ENCODE results near the gene MYO5A. TPM values are rescaled to one million over a fixed set of nuclear protein-coding genes. Genes with fewer than 3 reads are reported as not detected.

Gene MYO5A
- total and polyA plus RNA-seq, 2 donors, result 9.1 to 29.5 TPM

GRCh38 chr15:52309154-52309548 lies 219.5 kb downstream of the MYO5A start:
- no peaks in the 10 kb centered on the region for H3K4me1 ChIP-seq (ENCODE audit: insufficient read depth)
- H3K4me3 ChIP-seq (ENCODE audit: low read depth, low read length), result no peak overlapping the region
- H3K36me3 ChIP-seq (ENCODE audit: insufficient read depth), result no peaks in the 10 kb centered on the region
- 80% methylated on average over 6 of the region's 6 CpGs for WGBS
- DNase-seq (ENCODE audit: extremely low spot score), result no peak
- H3K27ac ChIP-seq (ENCODE audit: low read depth), result no peak overlapping the region

DNA sequence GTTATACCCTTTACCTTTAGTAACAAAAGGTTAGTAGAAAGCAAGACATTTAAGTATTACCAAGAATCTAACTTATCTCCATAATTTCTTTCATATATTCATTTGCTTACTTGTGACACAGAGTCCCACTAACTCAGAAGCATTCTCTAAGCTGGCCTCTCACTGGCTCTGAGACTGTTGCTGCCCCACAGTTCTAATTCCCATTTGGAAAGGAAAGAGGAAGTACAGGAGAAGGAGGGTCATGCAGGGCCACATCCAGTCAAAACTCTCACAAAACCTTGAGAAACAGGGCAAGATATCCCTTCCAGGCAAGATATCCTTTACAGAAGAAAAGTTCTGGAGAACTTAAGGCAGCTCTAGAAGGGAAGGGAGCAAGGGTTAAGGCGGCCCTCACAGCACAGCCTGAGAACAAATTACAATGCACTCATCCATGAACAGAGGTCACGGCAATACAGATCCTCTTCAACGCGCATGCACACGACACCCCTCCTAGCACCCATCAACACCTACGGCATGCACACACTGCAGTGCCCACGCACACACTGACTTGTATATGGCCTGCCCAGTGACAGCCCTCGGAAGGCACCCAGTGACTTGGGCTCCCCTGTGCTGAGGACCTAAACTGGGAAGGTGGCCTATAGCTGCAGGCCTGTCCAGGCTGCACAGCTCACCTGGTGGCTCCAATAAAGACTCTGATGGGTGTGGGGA lies 220.1 kb downstream of the MYO5A start:
- 88% methylated on average over 8 of the region's 8 CpGs for WGBS
- Histone ChIP-seq H3K27ac (ENCODE audit: low read depth) (no peak overlapping the region), H3K4me3 (ENCODE audit: low read depth, low read length) (no peak overlapping the region), H3K4me1 (ENCODE audit: insufficient read depth) (no peaks in the 10 kb centered on the region), H3K36me3 (ENCODE audit: insufficient read depth) (no peaks in the 10 kb centered on the region)
- DNase-seq (ENCODE audit: extremely low spot score), result no peak

DNA sequence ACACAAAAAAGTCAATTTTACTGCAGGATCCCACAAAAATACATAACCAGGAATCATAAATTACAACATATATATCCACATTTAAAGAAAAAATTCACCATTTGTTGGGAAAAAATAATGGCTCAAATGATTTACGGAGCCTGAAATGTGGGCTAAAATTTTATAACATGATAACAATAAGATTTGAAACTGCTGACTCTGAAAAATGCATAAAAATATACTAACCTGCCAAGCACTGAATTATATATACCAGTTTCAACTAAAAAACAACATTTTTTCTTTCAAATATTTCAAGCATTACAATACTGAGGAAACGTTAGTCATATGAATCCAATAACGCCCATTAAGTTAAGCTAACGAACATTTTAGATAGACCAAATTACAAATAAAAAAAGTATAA lies 220.8 kb downstream of the MYO5A start:
- Histone ChIP-seq H3K27ac (ENCODE audit: low read depth) (no peak overlapping the region), H3K4me3 (ENCODE audit: low read depth, low read length) (no peak overlapping the region), H3K4me1 (ENCODE audit: insufficient read depth) (no peaks in the 10 kb centered on the region), H3K36me3 (ENCODE audit: insufficient read depth) (no peaks in the 10 kb centered on the region)
- 97% methylated on average over 4 of the region's 4 CpGs for WGBS
- no peak for DNase-seq (ENCODE audit: extremely low spot score)

- H3K27ac ChIP-seq (ENCODE audit: low read depth), result no peak overlapping the region
- H3K4me3 ChIP-seq (ENCODE audit: low read depth, low read length), result no peak overlapping the region
- no peak for DNase-seq (ENCODE audit: extremely low spot score)
- H3K36me3 ChIP-seq (ENCODE audit: insufficient read depth), result no peaks in the 10 kb centered on the region
- H3K4me1 ChIP-seq (ENCODE audit: insufficient read depth), result no peaks in the 10 kb centered on the region
- WGBS, result 50% methylated on average over 1 of the region's 1 CpG
Observed at GRCh38 chr15:52306270-52306669, 222.4 kb downstream of the MYO5A start.

DNA sequence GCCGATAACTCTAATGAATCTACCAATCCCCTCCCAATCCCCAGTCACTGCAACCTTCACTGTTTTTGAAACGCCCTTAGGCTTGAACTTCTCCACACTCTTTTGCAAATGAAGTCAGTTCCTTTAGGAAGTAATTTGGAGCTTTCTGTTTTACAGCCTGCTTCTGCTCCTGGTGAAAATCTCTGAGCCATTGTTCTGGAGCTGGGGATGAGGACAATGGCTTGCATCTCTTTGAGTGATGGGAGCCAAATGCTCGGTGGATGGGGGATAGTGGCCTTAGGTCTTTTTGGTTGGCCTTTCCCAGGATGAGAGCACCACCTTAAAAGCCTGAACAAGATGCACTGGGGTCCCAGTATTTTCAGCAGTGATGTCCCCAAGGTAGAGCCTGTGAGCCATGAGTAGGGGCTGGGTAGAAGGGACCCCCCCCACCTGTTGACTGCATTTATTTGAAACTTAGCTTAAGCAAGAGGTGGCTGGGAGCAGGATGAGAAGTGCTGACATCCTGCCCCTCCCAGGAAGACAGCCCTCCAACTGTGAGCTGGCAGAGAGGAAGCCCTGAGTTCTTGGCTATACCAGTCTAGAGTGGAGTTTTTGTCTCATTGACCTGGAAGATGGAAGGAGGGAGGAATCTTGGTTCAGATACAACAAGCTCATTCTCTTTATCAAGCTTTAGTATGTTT lies 225.4 kb downstream of the MYO5A start:
- WGBS, result 55% methylated on average over 3 of the region's 3 CpGs
- Histone ChIP-seq H3K4me3 (ENCODE audit: low read depth, low read length) (no peak overlapping the region), H3K36me3 (ENCODE audit: insufficient read depth) (no peaks in the 10 kb centered on the region), H3K4me1 (ENCODE audit: insufficient read depth) (no peaks in the 10 kb centered on the region), H3K27ac (ENCODE audit: low read depth) (no peak overlapping the region)
- no peak for DNase-seq (ENCODE audit: extremely low spot score)

GRCh38 chr15:52301265-52301847 lies 227.3 kb downstream of the MYO5A start:
- Histone ChIP-seq H3K27ac (ENCODE audit: low read depth) (no peak overlapping the region), H3K4me1 (ENCODE audit: insufficient read depth) (no peaks in the 10 kb centered on the region), H3K36me3 (ENCODE audit: insufficient read depth) (no peaks in the 10 kb centered on the region), H3K4me3 (ENCODE audit: low read depth, low read length) (no peak overlapping the region)
- DNase-seq (ENCODE audit: extremely low spot score), result no peak
- WGBS, result 96% methylated on average over 2 of the region's 2 CpGs

DNA sequence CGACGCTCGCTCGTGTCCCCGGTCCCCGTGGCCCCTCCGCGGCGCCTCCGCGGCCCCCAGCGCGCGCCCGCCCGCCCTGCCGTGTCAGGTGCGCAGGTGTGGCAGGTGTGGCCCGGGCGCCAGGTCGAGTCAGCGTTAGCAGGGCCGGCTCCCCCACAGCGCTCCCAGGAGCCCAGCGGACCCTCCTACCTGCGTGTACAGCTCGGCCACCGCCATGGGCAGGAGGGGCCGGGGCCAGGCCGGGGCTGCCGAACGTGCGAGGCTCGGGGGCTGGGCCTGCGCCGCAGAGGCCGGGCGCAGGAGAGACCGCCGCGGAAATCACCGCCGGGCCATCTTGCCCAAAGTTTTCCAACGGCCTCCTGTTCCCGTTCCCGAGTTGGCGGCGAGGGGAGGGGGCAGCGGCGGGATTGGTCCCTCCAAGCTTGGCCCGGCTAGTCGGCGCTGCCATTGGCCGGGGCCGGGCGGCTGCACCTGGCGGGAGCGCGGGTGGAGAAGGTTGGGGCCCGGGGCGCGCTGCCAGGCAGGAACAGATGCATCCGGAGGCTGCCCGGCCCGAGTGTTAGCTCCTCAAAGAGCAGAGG lies 233.2 kb downstream of the MYO5A start, which contains the start of gene MYO5C:
Gene MYO5C (minus strand): TSS at position 384 of the 581 bp plus-strand sequence. CDS start 168 bp downstream, at position 216.
- no peak within 1 kb of the TSS for H3K27ac ChIP-seq (ENCODE audit: low read depth)
- H3K36me3 ChIP-seq (ENCODE audit: insufficient read depth), result no peaks in the 10 kb centered on the region
- peaks cover 2% of the 10 kb centered on the region for H3K4me1 ChIP-seq (ENCODE audit: insufficient read depth)
- under 1% methylated on average over 65 of the region's 65 CpGs for WGBS
- DNase-seq (ENCODE audit: extremely low spot score), result peak; percentile 23
- H3K4me3 ChIP-seq (ENCODE audit: low read depth, low read length), result peak within 1 kb of the TSS; percentile 50

DNA sequence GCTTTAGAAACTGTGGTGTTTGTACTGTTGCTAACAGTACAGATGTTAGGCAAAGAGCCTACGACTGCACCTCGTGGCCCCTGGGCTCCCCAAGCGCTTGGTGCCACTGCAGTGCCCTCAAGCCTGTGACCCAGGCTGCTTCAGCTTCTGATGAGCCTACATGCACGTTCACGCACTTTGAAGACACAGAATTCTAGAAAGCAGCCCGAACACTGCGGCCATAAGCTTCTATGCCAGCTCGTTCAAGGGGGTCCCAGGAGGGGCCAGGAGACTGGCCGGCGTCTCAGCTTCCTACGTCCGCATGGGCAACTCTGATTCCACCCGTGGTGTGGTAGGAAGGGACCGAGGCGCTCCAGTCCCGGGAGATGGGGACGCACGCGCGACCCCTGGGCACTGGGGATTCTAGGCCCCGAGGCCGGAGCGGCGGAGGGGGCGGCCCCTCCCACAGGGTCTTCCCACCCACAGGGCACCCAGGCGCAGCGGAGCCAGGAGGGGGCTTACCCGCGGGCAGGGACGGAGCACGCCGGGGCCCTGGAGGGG lies 233.7 kb downstream of the MYO5A start:
- 8% methylated on average over 32 of the region's 32 CpGs for WGBS
- no peak for DNase-seq (ENCODE audit: extremely low spot score)
- Histone ChIP-seq H3K36me3 (ENCODE audit: insufficient read depth) (no peaks in the 10 kb centered on the region), H3K4me1 (ENCODE audit: insufficient read depth) (peaks cover 2% of the 10 kb centered on the region), H3K4me3 (ENCODE audit: low read depth, low read length) (peak overlapping the region; percentile 50), H3K27ac (ENCODE audit: low read depth) (no peak overlapping the region)

- Histone ChIP-seq H3K27ac (ENCODE audit: low read depth) (no peak overlapping the region), H3K4me3 (ENCODE audit: low read depth, low read length) (no peak overlapping the region), H3K36me3 (ENCODE audit: insufficient read depth) (no peaks in the 10 kb centered on the region), H3K4me1 (ENCODE audit: insufficient read depth) (peaks cover 2% of the 10 kb centered on the region)
- DNase-seq (ENCODE audit: extremely low spot score), result no peak
- WGBS, result 83% methylated on average over 7 of the region's 7 CpGs
Observed at GRCh38 chr15:52292780-52293392, 235.8 kb downstream of the MYO5A start.

GRCh38 chr15:52291204-52291603 lies 237.5 kb downstream of the MYO5A start:
- peaks cover 2% of the 10 kb centered on the region for H3K4me1 ChIP-seq (ENCODE audit: insufficient read depth)
- no peaks in the 10 kb centered on the region for H3K36me3 ChIP-seq (ENCODE audit: insufficient read depth)
- DNase-seq (ENCODE audit: extremely low spot score), result no peak
- H3K27ac ChIP-seq (ENCODE audit: low read depth), result no peak overlapping the region
- H3K4me3 ChIP-seq (ENCODE audit: low read depth, low read length), result no peak overlapping the region
- WGBS, result 79% methylated on average over 4 of the region's 4 CpGs

DNA sequence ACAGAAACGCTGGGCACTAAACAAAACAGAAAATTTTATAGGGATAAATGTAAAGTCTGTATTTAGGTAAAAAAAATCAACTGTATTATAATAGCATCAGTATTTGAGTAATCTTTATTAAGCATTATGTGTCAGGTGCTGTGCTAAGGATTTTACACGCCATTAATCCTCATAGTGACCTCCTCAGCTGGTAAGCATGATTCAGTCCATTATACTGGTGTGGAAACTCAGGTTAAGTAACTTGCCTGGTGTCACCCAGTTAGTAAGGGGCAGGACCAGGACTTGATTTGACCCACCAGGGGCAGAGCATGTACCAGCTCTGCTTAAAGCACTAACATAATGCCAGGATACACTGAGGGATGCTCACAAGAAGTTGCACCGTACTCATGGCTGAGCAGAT lies 237.9 kb downstream of the MYO5A start:
- no peak overlapping the region for H3K4me3 ChIP-seq (ENCODE audit: low read depth, low read length)
- WGBS, result 77% methylated on average over 3 of the region's 3 CpGs
- H3K36me3 ChIP-seq (ENCODE audit: insufficient read depth), result no peaks in the 10 kb centered on the region
- DNase-seq (ENCODE audit: extremely low spot score), result no peak
- peaks cover 2% of the 10 kb centered on the region for H3K4me1 ChIP-seq (ENCODE audit: insufficient read depth)
- H3K27ac ChIP-seq (ENCODE audit: low read depth), result no peak overlapping the region

DNA sequence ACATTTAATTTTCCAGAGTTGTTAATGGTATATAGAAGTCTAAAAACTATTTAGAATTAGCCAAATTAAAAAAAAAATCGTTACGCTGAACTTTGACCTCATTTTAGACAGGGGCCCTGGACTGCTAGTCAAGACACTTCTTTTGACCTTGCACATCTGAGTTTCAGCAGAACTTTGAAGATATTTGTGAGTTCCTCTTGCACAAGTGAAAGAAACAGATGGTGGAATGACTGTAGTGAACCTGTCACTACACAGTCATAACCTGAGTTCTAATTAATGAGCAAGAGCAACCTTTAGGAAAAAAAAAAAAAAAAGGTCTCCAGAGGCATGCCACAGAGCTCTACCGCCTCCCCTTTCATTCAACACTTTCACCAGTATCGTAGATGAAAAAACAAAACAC lies 238.4 kb downstream of the MYO5A start:
- H3K36me3 ChIP-seq (ENCODE audit: insufficient read depth), result no peaks in the 10 kb centered on the region
- no peak for DNase-seq (ENCODE audit: extremely low spot score)
- H3K4me1 ChIP-seq (ENCODE audit: insufficient read depth), result peaks cover 2% of the 10 kb centered on the region
- no peak overlapping the region for H3K27ac ChIP-seq (ENCODE audit: low read depth)
- 68% methylated on average over 4 of the region's 4 CpGs for WGBS
- H3K4me3 ChIP-seq (ENCODE audit: low read depth, low read length), result no peak overlapping the region

GRCh38 chr15:52289629-52290081 lies 239.0 kb downstream of the MYO5A start:
- no peak overlapping the region for H3K4me3 ChIP-seq (ENCODE audit: low read depth, low read length)
- no peak for DNase-seq (ENCODE audit: extremely low spot score)
- WGBS, result 63% methylated on average over 4 of the region's 4 CpGs
- no peaks in the 10 kb centered on the region for H3K4me1 ChIP-seq (ENCODE audit: insufficient read depth)
- no peak overlapping the region for H3K27ac ChIP-seq (ENCODE audit: low read depth)
- H3K36me3 ChIP-seq (ENCODE audit: insufficient read depth), result no peaks in the 10 kb centered on the region

Measured in urinary bladder (tissue), 4 donors.